Upper lobe of left lung (tissue), 6 donors: ENCODE data around the gene DUSP18. TPM values are rescaled to one million over a fixed set of nuclear protein-coding genes. Genes with fewer than 3 reads are reported as not detected.
"Not testable (repeated sequence)": the region's sequence is repeated elsewhere in the genome, so short reads cannot be mapped to it uniquely, and the experiment has no call there.

ENCODE experiments used
- ATAC-seq, 2 donors: fragments of 200-7000 bp; cut with Tn5 transposase; one replicate each; pipeline ENCODE4 v1.9.1; 2022; ENCODE audit warnings: mild to moderate bottlenecking in 2 of 2, moderate library complexity in 2 of 2; ENCODE audit not compliant: low FRiP score in 2 of 2
- DNase-seq, 2 donors: peaks; one replicate each; pipeline ENCODE4 v3.0.0-alpha.2; 2019 to 2020
- H3K27ac ChIP-seq, 4 donors: fragments of 200-600 bp; sonication (generic); one replicate each; pipeline ENCODE4 v1.5.1; 2016 to 2019
- H3K27me3 ChIP-seq, 4 donors: fragments of 200-600 bp; sonication (generic); one replicate each; pipeline ENCODE4 v1.5.1; 2017 to 2019
- H3K36me3 ChIP-seq, 4 donors: fragments of 200-600 bp; sonication (generic); one replicate each; pipeline ENCODE4 v1.5.1; 2016 to 2019
- H3K4me1 ChIP-seq, 4 donors: fragments of 200-600 bp; sonication (generic); one replicate each; pipeline ENCODE4 v1.5.1; 2018 to 2019
- H3K4me3 ChIP-seq, 4 donors: fragments of 200-600 bp; sonication (generic); one replicate each; pipeline ENCODE4 v1.5.1; 2017 to 2019; ENCODE audit warnings: mild to moderate bottlenecking in 2 of 4, moderate library complexity in 1 of 4
- H3K9me3 ChIP-seq, 4 donors: fragments of 200-600 bp; sonication (generic); one replicate each; pipeline ENCODE4 v1.5.1; 2018 to 2019
- CTCF ChIP-seq, 6 experiments: fragments of 450-650 bp in 4 of 6; fragments of 200-600 bp in 2 of 6; sonication (generic) in 2 of 6; IDR thresholded peaks; one replicate each; pipeline ENCODE4 v1.5.1; 2016 to 2019; ENCODE audit warnings: antibody characterized with exemption in 6 of 6
- EP300 ChIP-seq, 4 donors: sonication (generic); formaldehyde crosslinking; IDR thresholded peaks; one replicate each; pipeline ENCODE4 v1.5.1; 2017; ENCODE audit warnings: antibody characterized with exemption in 4 of 4, control low read depth in 2 of 4
- POLR2A ChIP-seq, 4 donors: fragments of 450-650 bp; IDR thresholded peaks; one replicate each; pipeline ENCODE4 v1.5.1; 2016 to 2017; ENCODE audit warnings: antibody characterized with exemption in 4 of 4, mild to moderate bottlenecking in 2 of 4
- POLR2AphosphoS5 ChIP-seq, 2 donors: sonication (generic); formaldehyde crosslinking; IDR thresholded peaks; one replicate each; pipeline ENCODE4 v1.5.1; 2017; ENCODE audit warnings: antibody characterized with exemption in 2 of 2
- WGBS, 2 donors: methylation state at CpG; one replicate each; pipeline ENCODE4 v1.1.5; 2017 to 2018; 5-methylcytosine and 5-hydroxymethylcytosine counted together
- total RNA-seq, 6 donors: library from RNA; depleted of rRNA in 4 of 6; stranded (reverse); fragments of >200 nt in 4 of 6; gene quantifications; one replicate each; pipeline versions ENCODE4 v1.1.0 to v1.2.1, GENCODE V29; 2016 to 2021
- donor health status: DM: no; HTN: no; CAD: no; lungs with moderate emphysema.
- donor health status: DM: no; HTN: yes; CAD: no; lungs with severe emphysema.

DUSP18 gene
- total RNA-seq, 6 donors from 2014 or later, result 13.0 to 40.9 (median 29.4) TPM

- Histone ChIP-seq H3K27ac (no peak overlapping the region), H3K9me3 (no peaks in the 10 kb centered on the region), H3K36me3 (peaks cover 0 to 12% (median 6%) of the 10 kb centered on the region in 4 donors), H3K4me1 (no peaks in the 10 kb centered on the region), H3K27me3 (no peaks in the 10 kb centered on the region), H3K4me3 (no peak overlapping the region)
- no peak for TF ChIP-seq EP300 (IDR thresholded peaks at IDR 0.05)
- DNase-seq (no peak), ATAC-seq (no peak)
- WGBS, 2 donors, result 66 to 71% methylated on average over 4 of the region's 4 CpGs
Observed at GRCh38 chr22:30628491-30628890, 39.2 kb downstream of the DUSP18 start.

GRCh38 chr22:30627471-30627870 lies 40.2 kb downstream of the DUSP18 start:
- WGBS, 2 donors, result 92 to 96% methylated on average over 5 of the region's 5 CpGs

GRCh38 chr22:30626413-30626812 lies 41.3 kb downstream of the DUSP18 start:
- no peaks in the 10 kb centered on the region for H3K4me1 ChIP-seq
- peaks cover 0 to 31% (median 15%) of the 10 kb centered on the region in 4 donors for H3K36me3 ChIP-seq
- TF ChIP-seq EP300 (IDR thresholded peaks at IDR 0.05) (no peak), POLR2AphosphoS5 (IDR thresholded peaks at IDR 0.05) (no peak), POLR2A (IDR thresholded peaks at IDR 0.05) (no peak)
- no peak overlapping the region for H3K27ac ChIP-seq
- DNase-seq (no peak), ATAC-seq (peak in 1 of 2 donors; percentile 36)
- no peak overlapping the region for H3K4me3 ChIP-seq
- H3K9me3 ChIP-seq, result no peaks in the 10 kb centered on the region
- no peaks in the 10 kb centered on the region for H3K27me3 ChIP-seq
- WGBS, 2 donors, result 87 to 90% methylated on average over 2 to 5 of the region's 5 CpGs

More at GRCh38 chr22:30627471-30627870, 40.2 kb downstream of the DUSP18 start:
- Histone ChIP-seq H3K9me3 (no peaks in the 10 kb centered on the region), H3K36me3 (peaks cover 0 to 22% (median 12%) of the 10 kb centered on the region in 4 donors), H3K4me3 (no peak overlapping the region), H3K27ac (no peak overlapping the region), H3K4me1 (no peaks in the 10 kb centered on the region), H3K27me3 (no peaks in the 10 kb centered on the region)
- no peak for ATAC-seq
- TF ChIP-seq CTCF (IDR thresholded peaks at IDR 0.05), result no peak
- TF ChIP-seq POLR2A (IDR thresholded peaks at IDR 0.05), result no peak
- no peak for TF ChIP-seq EP300 (IDR thresholded peaks at IDR 0.05)
- TF ChIP-seq POLR2AphosphoS5 (IDR thresholded peaks at IDR 0.05), result no peak
- no peak for DNase-seq

- not testable (repeated sequence) for ATAC-seq, DNase-seq, H3K4me3 ChIP-seq, H3K27me3 ChIP-seq, H3K27ac ChIP-seq, H3K4me1 ChIP-seq, H3K9me3 ChIP-seq
- WGBS, 2 donors, result 95% methylated on average over 6 of the region's 6 CpGs
- H3K36me3 ChIP-seq, result peaks cover 3 to 65% (median 32%) of the 10 kb centered on the region in 4 donors
Observed at GRCh38 chr22:30619909-30620308, 47.8 kb downstream of the DUSP18 start.

- no peak for DNase-seq
- no peak for ATAC-seq
- 86 to 88% methylated on average over 6 of the region's 6 CpGs for whole genome bisulfite sequencing, 2 donors
- H3K27ac ChIP-seq, result no peak overlapping the region
- H3K4me1 ChIP-seq, result no peaks in the 10 kb centered on the region
- TF ChIP-seq POLR2A (IDR thresholded peaks at IDR 0.05) (no peak), CTCF (IDR thresholded peaks at IDR 0.05) (no peak), POLR2AphosphoS5 (IDR thresholded peaks at IDR 0.05) (no peak), EP300 (IDR thresholded peaks at IDR 0.05) (no peak)
- H3K36me3 ChIP-seq, result peaks cover 3 to 69% (median 38%) of the 10 kb centered on the region in 4 donors
- H3K4me3 ChIP-seq, result no peak overlapping the region
- H3K27me3 ChIP-seq, result no peaks in the 10 kb centered on the region
- H3K9me3 ChIP-seq, result no peaks in the 10 kb centered on the region
Observed at GRCh38 chr22:30617819-30618218, 49.9 kb downstream of the DUSP18 start.

- TF ChIP-seq POLR2AphosphoS5 (IDR thresholded peaks at IDR 0.05) (peak in 1 of 2 donors; percentile 66), EP300 (IDR thresholded peaks at IDR 0.05) (peak in 1 of 4 donors; percentile 61), POLR2A (IDR thresholded peaks at IDR 0.05) (peak in 1 of 4 donors; percentile 55), CTCF (IDR thresholded peaks at IDR 0.05) (no peak)
- 78 to 85% methylated on average over 5 to 7 of the region's 7 CpGs for WGBS, 2 donors
- peaks cover 3 to 69% (median 39%) of the 10 kb centered on the region in 4 donors for H3K36me3 ChIP-seq
- H3K4me3 ChIP-seq, result no peak overlapping the region
- peaks cover 0 to 3% (median 0%) of the 10 kb centered on the region in 4 donors for H3K4me1 ChIP-seq
- DNase-seq (peak in 1 of 2 donors; percentile 43), ATAC-seq (peak; percentile 5 to 43)
- no peaks in the 10 kb centered on the region for H3K9me3 ChIP-seq
- H3K27ac ChIP-seq, result peak overlapping the region in 1 of 4 donors; percentile 58
- no peaks in the 10 kb centered on the region for H3K27me3 ChIP-seq
Observed at GRCh38 chr22:30615543-30615954, 52.1 kb downstream of the DUSP18 start.
